Measurements from ENCODE around the gene LPAR6. TPM values are rescaled to one million over a fixed set of nuclear protein-coding genes. Genes with fewer than 3 reads are reported as not detected.

Gene LPAR6
- polyA plus RNA-seq, 1 of the 3 experiments (the other 2 are of a cell fraction): 0.03 TPM

DNA sequence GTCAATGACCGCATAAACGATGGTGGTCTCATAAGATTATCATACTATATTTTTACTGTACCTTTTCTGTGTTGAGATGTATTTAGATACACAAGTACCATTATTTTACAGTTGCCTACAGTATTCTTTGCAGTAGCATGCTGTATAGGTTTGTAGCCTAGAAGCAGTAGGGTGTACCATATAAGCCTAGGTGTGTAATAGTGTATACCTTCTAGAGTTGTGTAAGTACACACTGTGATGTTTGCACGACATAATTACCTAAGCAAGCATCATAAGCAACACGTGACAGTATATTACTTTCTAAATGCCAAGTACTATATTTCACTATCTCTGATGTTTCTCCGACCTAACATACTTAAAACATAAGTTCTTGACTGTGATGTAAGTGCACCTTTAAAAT lies 2.7 kb downstream of the LPAR6 start:
- no peak for DNase-seq
- ChIA-PET CTCF (no interaction called here), POLR2A (no interaction called here)
- Histone ChIP-seq H3K27ac (ENCODE audit: low read depth in 2 of 2, low read length in 1 of 2) (no peak overlapping the region), H3K9me2 (no peaks in the 10 kb centered on the region), H3K9me3 (no peaks in the 10 kb centered on the region; the same call in 1 of the 2 replicates), H3F3A (replicated peaks; ENCODE audit: insufficient read depth) (peaks cover 8% of the 10 kb centered on the region), H2AFZ (ENCODE audit: low read depth) (no peak overlapping the region), H3K27me3 (ENCODE audit: insufficient read depth) (no peaks in the 10 kb centered on the region), H3K4me3 (ENCODE audit: low read depth in 2 of 2, low read length in 1 of 2) (no peak overlapping the region), H3K4me2 (no peak overlapping the region), H3K4me1 (ENCODE audit: control insufficient read depth in 1 of 2, insufficient read depth in 2 of 2, low read depth in 1 of 2, low read length in 1 of 2) (no peaks in the 10 kb centered on the region; a peak in 2 of 4 replicates), H4K20me1 (ENCODE audit: insufficient read depth) (no peaks in the 10 kb centered on the region), H3K79me2 (ENCODE audit: insufficient read depth) (no peaks in the 10 kb centered on the region), H3K9ac (no peak overlapping the region), H3K36me3 (replicated peaks in 1 of 2; ENCODE audit: control insufficient read depth in 1 of 2, insufficient read depth in 2 of 2, low read length in 1 of 2) (peaks cover 3 to 33% of the 10 kb centered on the region in 2 experiments)
- TF ChIP-seq, protein P1, sequence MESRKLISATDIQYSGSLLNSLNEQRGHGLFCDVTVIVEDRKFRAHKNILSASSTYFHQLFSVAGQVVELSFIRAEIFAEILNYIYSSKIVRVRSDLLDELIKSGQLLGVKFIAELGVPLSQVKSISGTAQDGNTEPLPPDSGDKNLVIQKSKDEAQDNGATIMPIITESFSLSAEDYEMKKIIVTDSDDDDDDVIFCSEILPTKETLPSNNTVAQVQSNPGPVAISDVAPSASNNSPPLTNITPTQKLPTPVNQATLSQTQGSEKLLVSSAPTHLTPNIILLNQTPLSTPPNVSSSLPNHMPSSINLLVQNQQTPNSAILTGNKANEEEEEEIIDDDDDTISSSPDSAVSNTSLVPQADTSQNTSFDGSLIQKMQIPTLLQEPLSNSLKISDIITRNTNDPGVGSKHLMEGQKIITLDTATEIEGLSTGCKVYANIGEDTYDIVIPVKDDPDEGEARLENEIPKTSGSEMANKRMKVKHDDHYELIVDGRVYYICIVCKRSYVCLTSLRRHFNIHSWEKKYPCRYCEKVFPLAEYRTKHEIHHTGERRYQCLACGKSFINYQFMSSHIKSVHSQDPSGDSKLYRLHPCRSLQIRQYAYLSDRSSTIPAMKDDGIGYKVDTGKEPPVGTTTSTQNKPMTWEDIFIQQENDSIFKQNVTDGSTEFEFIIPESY (IDR thresholded peaks at IDR 0.05; ENCODE audit: borderline replicate concordance, low read depth): no peak
- TF ChIP-seq FOSL2 (IDR thresholded peaks at IDR 0.05; ENCODE audit: borderline replicate concordance, low read depth) (no peak), RAD21 (IDR thresholded peaks at IDR 0.05; ENCODE audit: low read length) (no peak), TEAD4 (IDR thresholded peaks at IDR 0.05; ENCODE audit: borderline replicate concordance, insufficient read depth) (no peak), MXI1 (IDR thresholded peaks at IDR 0.05; ENCODE audit: low read depth, low read length) (no peak), GABPA (IDR thresholded peaks at IDR 0.05; ENCODE audit: low read depth) (no peak), ELF1 (IDR thresholded peaks at IDR 0.05) (no peak), RXRA (IDR thresholded peaks at IDR 0.05; ENCODE audit: borderline replicate concordance, low read depth) (no peak), RCOR1 (IDR thresholded peaks at IDR 0.05; ENCODE audit: low read length) (no peak), CHD2 (IDR thresholded peaks at IDR 0.05; ENCODE audit: low read length, partially characterized antibody) (no peak), MEF2A (IDR thresholded peaks at IDR 0.05; ENCODE audit: borderline replicate concordance, low read depth) (no peak), YY1 (IDR thresholded peaks at IDR 0.05; ENCODE audit: low read depth) (no peak), NFIC (IDR thresholded peaks at IDR 0.05; ENCODE audit: borderline replicate concordance) (no peak), SIN3A (IDR thresholded peaks at IDR 0.05; ENCODE audit: borderline replicate concordance, low read depth, low read length) (no peak), SMC3 (IDR thresholded peaks at IDR 0.05; ENCODE audit: low read depth, low read length) (no peak), EP300 (IDR thresholded peaks at IDR 0.05; ENCODE audit: borderline replicate concordance in 1 of 2, low read depth in 1 of 2, low read length in 1 of 2) (no peak), FOXJ3 (CRISPR knock-in tag; IDR thresholded peaks at IDR 0.05) (no peak)
- TF ChIP-seq, protein P2, sequence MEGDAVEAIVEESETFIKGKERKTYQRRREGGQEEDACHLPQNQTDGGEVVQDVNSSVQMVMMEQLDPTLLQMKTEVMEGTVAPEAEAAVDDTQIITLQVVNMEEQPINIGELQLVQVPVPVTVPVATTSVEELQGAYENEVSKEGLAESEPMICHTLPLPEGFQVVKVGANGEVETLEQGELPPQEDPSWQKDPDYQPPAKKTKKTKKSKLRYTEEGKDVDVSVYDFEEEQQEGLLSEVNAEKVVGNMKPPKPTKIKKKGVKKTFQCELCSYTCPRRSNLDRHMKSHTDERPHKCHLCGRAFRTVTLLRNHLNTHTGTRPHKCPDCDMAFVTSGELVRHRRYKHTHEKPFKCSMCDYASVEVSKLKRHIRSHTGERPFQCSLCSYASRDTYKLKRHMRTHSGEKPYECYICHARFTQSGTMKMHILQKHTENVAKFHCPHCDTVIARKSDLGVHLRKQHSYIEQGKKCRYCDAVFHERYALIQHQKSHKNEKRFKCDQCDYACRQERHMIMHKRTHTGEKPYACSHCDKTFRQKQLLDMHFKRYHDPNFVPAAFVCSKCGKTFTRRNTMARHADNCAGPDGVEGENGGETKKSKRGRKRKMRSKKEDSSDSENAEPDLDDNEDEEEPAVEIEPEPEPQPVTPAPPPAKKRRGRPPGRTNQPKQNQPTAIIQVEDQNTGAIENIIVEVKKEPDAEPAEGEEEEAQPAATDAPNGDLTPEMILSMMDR (IDR thresholded peaks at IDR 0.05): no peak
- TF ChIP-seq, protein P3, sequence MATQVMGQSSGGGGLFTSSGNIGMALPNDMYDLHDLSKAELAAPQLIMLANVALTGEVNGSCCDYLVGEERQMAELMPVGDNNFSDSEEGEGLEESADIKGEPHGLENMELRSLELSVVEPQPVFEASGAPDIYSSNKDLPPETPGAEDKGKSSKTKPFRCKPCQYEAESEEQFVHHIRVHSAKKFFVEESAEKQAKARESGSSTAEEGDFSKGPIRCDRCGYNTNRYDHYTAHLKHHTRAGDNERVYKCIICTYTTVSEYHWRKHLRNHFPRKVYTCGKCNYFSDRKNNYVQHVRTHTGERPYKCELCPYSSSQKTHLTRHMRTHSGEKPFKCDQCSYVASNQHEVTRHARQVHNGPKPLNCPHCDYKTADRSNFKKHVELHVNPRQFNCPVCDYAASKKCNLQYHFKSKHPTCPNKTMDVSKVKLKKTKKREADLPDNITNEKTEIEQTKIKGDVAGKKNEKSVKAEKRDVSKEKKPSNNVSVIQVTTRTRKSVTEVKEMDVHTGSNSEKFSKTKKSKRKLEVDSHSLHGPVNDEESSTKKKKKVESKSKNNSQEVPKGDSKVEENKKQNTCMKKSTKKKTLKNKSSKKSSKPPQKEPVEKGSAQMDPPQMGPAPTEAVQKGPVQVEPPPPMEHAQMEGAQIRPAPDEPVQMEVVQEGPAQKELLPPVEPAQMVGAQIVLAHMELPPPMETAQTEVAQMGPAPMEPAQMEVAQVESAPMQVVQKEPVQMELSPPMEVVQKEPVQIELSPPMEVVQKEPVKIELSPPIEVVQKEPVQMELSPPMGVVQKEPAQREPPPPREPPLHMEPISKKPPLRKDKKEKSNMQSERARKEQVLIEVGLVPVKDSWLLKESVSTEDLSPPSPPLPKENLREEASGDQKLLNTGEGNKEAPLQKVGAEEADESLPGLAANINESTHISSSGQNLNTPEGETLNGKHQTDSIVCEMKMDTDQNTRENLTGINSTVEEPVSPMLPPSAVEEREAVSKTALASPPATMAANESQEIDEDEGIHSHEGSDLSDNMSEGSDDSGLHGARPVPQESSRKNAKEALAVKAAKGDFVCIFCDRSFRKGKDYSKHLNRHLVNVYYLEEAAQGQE (IDR thresholded peaks at IDR 0.05; ENCODE audit: low read depth, low read length): no peak
- TF ChIP-seq, protein P4, sequence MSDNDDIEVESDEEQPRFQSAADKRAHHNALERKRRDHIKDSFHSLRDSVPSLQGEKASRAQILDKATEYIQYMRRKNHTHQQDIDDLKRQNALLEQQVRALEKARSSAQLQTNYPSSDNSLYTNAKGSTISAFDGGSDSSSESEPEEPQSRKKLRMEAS (IDR thresholded peaks at IDR 0.05; ENCODE audit: low read depth): no peak
- WGBS (ENCODE audit: low lambda C conversion rate): 95% methylated on average over 5 of the region's 5 CpGs

All from SK-N-SH (cell line).